ENCODE results near the gene COMMD7.

GRCh38 chr20:32780749-32781655, 37.7 kb upstream of the COMMD7 start:
- TF ChIP-seq, protein P1, sequence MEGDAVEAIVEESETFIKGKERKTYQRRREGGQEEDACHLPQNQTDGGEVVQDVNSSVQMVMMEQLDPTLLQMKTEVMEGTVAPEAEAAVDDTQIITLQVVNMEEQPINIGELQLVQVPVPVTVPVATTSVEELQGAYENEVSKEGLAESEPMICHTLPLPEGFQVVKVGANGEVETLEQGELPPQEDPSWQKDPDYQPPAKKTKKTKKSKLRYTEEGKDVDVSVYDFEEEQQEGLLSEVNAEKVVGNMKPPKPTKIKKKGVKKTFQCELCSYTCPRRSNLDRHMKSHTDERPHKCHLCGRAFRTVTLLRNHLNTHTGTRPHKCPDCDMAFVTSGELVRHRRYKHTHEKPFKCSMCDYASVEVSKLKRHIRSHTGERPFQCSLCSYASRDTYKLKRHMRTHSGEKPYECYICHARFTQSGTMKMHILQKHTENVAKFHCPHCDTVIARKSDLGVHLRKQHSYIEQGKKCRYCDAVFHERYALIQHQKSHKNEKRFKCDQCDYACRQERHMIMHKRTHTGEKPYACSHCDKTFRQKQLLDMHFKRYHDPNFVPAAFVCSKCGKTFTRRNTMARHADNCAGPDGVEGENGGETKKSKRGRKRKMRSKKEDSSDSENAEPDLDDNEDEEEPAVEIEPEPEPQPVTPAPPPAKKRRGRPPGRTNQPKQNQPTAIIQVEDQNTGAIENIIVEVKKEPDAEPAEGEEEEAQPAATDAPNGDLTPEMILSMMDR (IDR thresholded peaks at IDR 0.05): no peak
- no peak for TF ChIP-seq POLR2A (IDR thresholded peaks at IDR 0.05)

All from uterus (tissue), 2 donors.